HT1080 (cell line): ENCODE results near the gene FUT8. TPM values are rescaled to one million over a fixed set of nuclear protein-coding genes. Genes with fewer than 3 reads are reported as not detected.
"Not testable (repeated sequence)": the region's sequence is repeated elsewhere in the genome, so short reads cannot be mapped to it uniquely, and the experiment has no call there.

ENCODE experiments used
- DNase-seq: peaks from one replicate; pipeline ENCODE4 v3.0.0-alpha.2; 2015; ENCODE audit warnings: low read depth
- total RNA-seq: library from RNA; depleted of rRNA; stranded (reverse); fragments of >200 nt; shearing (Covaris generic); gene quantifications from 2 replicates; pipeline ENCODE4 v1.2.3, GENCODE V29; 2014

FUT8 gene
- total RNA-seq, 1 experiment from 2014 or later: 92.4 TPM

DNA sequence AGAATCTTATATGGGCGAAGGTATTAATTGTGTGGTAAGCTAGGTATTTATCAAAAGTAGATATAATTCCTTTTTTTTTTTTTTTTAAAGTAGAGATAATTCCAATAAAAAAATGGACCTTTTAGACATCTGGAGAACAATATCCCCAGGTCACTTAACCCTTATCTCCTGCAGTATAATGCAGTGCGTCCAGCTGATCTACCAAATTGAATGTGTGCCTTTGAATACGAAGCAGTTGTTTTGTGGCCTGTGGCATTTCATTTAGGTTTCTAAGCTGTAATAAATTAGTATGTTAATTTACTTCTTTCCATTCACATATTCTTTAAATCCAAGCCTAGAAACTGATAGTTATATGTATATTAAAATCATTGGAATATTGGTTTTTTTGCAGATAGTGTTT, 3.1 kb downstream of the FUT8 start:
- DNase-seq: no peak

GRCh38 chr14:65419593-65420252, 7.2 kb downstream of the FUT8 start:
- DNase-seq: no peak

DNA sequence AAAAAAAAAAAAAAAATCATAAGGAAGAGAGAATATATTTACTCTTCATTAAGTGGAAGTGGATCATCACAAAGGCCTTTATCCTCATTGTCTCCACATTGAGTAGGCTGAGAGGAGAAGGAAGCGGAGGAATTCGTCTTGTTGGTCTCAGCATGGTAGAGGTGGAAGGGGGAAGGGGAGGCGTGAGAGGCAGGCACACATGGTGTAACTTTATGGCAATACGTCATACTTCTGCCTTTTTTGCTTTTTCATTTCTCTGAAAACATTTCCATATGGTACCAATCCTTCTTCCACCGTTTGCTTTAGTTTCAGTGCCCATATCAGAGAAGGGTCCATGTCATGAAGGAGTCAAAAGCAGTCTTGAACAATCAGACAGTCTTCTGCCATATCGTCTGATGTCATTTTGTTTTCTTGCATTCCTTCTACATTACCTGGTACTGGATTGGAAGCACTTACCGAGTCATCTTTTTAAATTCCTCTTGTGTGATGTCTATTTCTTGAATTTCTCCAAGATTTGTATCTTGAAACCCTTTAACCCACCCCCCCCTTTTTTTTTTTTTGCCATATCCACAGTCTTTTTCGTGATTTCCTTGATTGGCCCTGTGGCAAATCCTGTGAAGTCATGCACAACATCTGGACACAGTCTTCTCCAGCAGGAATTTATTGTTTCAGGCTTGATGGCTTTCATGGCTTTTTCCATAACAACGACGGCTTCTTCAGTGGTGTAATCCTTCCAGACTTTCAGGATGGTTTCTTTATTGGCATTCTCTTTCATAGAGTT, 8.9 kb downstream of the FUT8 start:
- DNase-seq: peak; percentile 76

DNA sequence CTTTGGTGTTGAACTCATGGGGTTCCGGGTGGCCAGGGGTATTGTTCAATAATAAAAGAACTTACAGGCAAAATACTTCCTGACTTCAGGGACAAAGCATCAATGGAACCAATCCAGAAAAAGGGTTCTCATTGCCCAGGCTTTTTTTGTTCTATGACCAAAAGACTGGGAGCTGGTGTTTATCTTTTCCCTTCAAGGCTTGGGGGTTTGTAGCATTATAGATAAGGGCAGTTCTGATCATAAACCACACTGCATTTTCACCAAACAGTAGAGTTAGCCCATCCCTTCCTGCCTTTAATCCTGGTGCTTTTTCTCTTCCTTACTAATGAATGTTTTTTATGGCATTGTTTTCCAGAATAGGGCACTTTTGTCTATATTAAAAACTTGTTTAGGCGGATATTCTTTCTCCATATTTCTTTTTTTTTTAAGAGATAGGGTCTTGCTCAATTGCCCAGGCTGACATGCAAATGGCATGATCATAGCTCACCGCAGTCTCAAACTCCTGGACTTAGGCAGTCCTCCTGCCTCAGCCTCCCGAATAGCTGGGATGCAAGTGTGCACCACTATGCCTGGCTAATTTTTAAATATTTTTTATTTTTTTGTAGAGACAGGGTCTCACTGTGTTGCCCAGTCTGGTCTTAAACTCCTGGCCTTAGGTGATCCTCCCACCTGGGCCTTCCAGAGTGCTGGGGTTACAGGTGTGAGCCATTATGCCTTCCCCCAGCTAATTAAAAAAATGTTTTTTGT, 9.7 kb downstream of the FUT8 start:
- no peak for DNase-seq

DNA sequence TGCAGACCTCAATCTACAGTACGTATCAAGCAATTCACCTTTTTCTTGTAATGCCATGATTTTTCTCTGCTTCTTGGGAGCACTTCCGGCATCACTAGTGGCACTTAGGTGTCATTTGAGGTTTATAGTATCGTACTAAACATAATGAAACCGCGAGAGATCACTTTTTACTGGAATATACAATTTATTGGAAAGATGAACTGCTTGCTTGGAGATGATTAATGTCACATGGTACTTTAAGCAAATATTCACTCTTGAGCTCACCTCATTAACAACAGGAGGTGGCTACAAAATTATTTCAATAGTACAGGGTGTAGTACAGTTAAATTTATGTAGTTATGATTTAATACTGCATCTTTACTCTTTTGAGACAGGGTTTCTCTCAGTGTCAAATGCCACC, 11.5 kb downstream of the FUT8 start:
- DNase-seq: no peak

GRCh38 chr14:65424531-65424930, 12.0 kb downstream of the FUT8 start:
- no peak for DNase-seq

DNA sequence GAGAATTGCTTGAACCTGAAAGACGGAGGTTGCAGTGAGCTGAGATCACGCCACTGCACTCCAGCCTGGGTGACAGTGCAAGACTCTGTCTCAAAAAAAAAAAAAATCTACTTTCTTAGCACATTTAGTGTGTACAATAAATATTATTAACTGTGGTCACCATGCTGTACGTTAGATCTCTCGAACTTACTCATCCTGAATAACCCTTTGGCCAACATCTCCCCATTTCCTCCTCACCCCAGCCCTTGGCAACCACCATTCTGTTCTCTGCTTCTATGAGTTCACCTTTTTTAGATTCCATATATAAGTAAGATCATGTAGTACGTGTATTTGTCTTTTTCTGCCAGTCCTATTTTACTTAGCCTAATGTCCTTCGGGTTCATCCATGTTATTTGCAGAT, 13.4 kb downstream of the FUT8 start:
- DNase-seq: no peak

DNA sequence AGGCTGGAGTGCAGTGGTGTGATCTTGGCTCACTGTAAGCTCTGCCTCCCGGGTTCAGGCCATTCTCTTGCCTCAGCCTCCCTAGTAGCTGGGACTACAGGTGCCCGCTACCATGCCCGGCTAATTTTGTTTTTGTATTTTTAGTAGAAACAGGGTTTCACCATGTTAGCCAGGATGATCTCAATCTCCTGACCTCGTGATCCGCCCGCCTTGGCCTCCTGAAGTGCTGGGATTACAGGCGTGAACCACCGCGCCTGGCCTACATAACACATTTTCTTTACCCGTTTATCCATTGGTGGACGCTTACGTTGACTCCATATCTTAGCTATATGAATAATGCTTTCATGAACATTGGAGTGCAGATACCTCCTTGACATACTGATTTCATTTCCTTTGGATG, 14.4 kb downstream of the FUT8 start:
- not testable (repeated sequence) for DNase-seq

GRCh38 chr14:65428691-65429090, 16.2 kb downstream of the FUT8 start:
- no peak for DNase-seq

DNA sequence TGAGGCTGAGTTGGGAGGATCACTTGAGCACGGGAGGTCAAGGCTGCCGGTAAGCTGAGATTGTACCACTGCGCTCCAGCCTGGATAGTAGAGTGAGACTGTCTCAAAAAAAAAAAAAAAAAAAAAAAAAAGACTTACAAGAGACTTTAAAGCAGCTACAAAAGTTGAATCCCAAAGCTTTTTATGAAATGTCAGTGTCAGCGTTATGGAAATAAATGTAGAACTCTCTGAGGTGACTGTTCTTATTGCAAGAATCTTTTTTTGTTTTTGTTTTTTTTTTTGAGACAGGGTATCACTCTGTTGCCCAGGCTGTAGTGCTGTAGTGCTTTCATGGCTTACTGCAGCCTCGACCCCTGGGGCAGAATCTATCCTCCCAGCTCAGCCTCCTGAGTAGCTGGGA, 17.2 kb downstream of the FUT8 start:
- DNase-seq: no peak

DNA sequence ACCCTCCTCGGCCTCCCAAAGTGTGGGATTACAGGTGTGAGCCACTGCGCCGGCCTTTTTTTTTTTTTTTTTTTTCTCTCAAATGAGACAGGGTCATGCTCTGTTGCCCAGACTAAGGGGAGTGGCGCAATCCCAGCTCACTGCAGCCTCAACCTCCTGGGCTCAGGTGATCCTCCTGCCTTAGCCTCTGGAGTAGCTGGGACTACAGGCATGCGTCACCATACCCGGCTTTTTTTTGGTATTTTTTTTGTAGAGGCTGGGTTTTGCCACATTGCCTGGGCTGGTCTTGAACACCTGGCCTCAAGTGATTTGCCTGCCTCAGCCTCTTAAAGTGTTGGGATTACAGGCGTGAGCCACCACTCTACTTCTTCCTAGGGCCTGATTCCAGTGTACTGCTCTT, 18.7 kb downstream of the FUT8 start:
- no peak for DNase-seq

GRCh38 chr14:65431951-65432350, 19.4 kb downstream of the FUT8 start:
- DNase-seq: no peak

- DNase-seq: no peak
Observed at GRCh38 chr14:65432361-65432948, 19.9 kb downstream of the FUT8 start.

- DNase-seq: no peak
Observed at GRCh38 chr14:65433157-65433556, 20.6 kb downstream of the FUT8 start.

- no peak for DNase-seq
Observed at GRCh38 chr14:65433646-65434045, 21.1 kb downstream of the FUT8 start.

DNA sequence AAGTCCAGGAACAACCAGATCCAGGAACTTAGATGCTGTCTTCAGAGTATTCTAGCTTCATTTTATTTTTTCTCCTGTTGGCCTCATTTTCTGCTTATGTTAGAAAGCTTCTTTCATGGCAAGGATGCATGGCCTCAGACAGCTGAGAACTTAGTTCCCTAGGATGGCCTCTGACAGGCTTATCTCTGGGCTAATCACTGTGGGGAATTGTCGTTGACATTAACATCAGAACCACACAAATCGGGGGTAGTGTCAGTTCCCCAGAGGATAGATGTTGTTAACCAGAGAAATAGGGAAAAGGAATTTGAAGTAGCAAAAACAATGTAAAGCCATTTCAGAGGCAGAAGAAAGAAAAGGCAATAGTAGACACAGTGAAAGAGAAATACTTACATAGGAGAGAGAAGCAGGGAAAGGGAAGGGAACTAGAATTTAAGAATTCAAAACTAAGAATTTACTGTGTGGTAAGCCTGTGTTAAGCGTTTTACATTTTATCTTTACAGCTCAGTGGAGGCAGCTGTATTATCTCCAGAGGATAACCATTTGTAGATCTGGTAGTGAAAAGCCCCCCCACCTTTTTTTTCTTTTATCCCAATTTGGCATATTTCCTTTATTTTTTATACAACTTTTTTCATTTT, 21.8 kb downstream of the FUT8 start:
- DNase-seq: no peak

- DNase-seq: no peak
Observed at GRCh38 chr14:65438266-65438933, 25.9 kb downstream of the FUT8 start.

GRCh38 chr14:65439117-65439516, 26.6 kb downstream of the FUT8 start:
- no peak for DNase-seq

DNA sequence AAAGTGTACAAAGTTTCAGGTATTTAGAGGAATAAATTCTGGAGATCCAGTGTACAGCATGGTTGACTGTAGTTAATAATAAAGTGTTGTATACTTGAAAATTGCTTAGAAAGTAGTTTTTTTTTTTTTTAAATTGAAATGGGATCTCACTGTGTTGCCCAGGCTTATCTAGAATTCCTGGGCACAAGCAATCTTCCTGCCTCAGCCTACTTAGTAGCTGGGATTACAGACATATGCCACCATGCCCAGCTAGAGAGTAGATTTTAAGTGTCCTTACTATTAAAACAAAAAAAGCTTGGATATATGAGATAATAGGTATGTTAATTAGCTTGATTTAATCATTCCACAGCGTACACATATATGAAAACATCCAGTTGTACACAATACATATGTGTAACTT, 27.7 kb downstream of the FUT8 start:
- no peak for DNase-seq

DNA sequence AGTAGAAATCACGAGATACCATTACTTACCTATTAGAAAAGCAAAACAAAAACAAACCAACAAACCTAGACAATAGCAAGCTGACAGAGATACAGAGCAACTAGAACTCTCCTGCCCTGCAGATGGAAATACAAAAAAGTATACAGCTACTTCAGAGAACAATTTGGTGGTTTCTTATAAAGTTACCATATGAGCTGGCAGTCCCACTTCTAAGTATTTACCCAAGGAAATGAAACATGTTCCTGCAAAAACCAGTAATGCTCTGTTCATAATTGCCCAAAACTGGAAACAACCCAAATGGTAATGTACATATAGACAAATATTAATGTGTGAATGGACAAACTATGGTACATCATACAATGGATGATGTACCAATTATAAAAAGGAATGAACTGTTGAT, 31.7 kb downstream of the FUT8 start:
- DNase-seq: no peak

- peak; percentile 6 for DNase-seq
Observed at GRCh38 chr14:65446159-65446558, 33.6 kb downstream of the FUT8 start.
